HCT116 (cell line): ENCODE measurements around the gene NELL1.

ENCODE experiments used
- ATF3 ChIP-seq: IDR thresholded peaks from 2 replicates; pipeline ENCODE4 v1.6.1; 2012
- CEBPB ChIP-seq: IDR thresholded peaks from 2 replicates; pipeline ENCODE4 v1.6.1; 2012; ENCODE audit warnings: low read depth
- CTCF ChIP-seq, 3 experiments: fragments of 200-600 bp in 1 of 3; sonication (generic) in 1 of 3; IDR thresholded peaks in 2 of 3; conservative IDR thresholded peaks in 1 of 3; 2 replicates each; pipeline ENCODE4 v1.5.1; 2012 to 2017; ENCODE audit warnings: low read depth in 2 of 3, low read length in 2 of 3, antibody characterized with exemption in 1 of 3, borderline replicate concordance in 1 of 3, control low read depth in 1 of 3, mild to moderate bottlenecking in 1 of 3, mixed read lengths in 1 of 3, mixed run types in 1 of 3, moderate library complexity in 1 of 3; ENCODE audit not compliant: insufficient read depth in 1 of 3
- EZH2 ChIP-seq: fragments of 200-600 bp; sonication (generic); IDR thresholded peaks from 2 replicates; pipeline ENCODE4 v1.6.1; 2017; ENCODE audit warnings: antibody characterized with exemption, mixed run types
- EZH2phosphoT487 ChIP-seq: fragments of 200-600 bp; IDR thresholded peaks from 2 replicates; pipeline ENCODE4 v1.6.1; 2018; ENCODE audit warnings: antibody characterized with exemption, borderline replicate concordance
- MAX ChIP-seq: IDR thresholded peaks from 2 replicates; pipeline ENCODE4 v1.6.1; 2012
- POLR2A ChIP-seq: IDR thresholded peaks from 2 replicates; pipeline ENCODE4 v1.7.0; 2011; ENCODE audit warnings: borderline replicate concordance; ENCODE audit not compliant: insufficient read depth, insufficient read length; ENCODE audit errors: extremely low read depth
- POLR2AphosphoS5 ChIP-seq: IDR thresholded peaks from 2 replicates; pipeline ENCODE4 v1.6.1; 2011; ENCODE audit warnings: mild to moderate bottlenecking, low read depth, low read length, moderate library complexity
- SRF ChIP-seq: IDR thresholded peaks from 2 replicates; pipeline ENCODE4 v1.6.1; 2012; ENCODE audit warnings: low read depth
- ZBTB33 ChIP-seq: IDR thresholded peaks from 2 replicates; pipeline ENCODE4 v1.6.1; 2011; ENCODE audit warnings: mild to moderate bottlenecking, low read length, moderate library complexity; ENCODE audit not compliant: insufficient replicate concordance; ENCODE audit errors: extremely low read depth
- ZNF274 ChIP-seq: fragments of 200-500 bp; sonication (Bioruptor generic); IDR thresholded peaks from 2 replicates; pipeline ENCODE4 v1.6.1; 2014; ENCODE audit warnings: mild to moderate bottlenecking, low read depth, low read length, inconsistent platforms

- TF ChIP-seq CTCF (IDR thresholded peaks at IDR 0.05 in 2 of 3, conservative IDR thresholded peaks at IDR 0.05 in 1 of 3; ENCODE audit: borderline replicate concordance in 1 of 3, insufficient read depth in 1 of 3, low read depth in 2 of 3, low read length in 2 of 3) (no peak), SRF (no peak), CEBPB (no peak), POLR2A (no peak), EZH2phosphoT487 (no peak), ZBTB33 (no peak), ZNF274 (no peak), ATF3 (no peak), POLR2AphosphoS5 (no peak), MAX (no peak), EZH2 (no peak)
These were observed 152.1 kb downstream of the NELL1 start for GRCh38 chr11:20821470-20821869.
